Liver (tissue), 9 donors: Measurements from ENCODE around the gene FGD5. TPM values are rescaled to one million over a fixed set of nuclear protein-coding genes. Genes with fewer than 3 reads are reported as not detected.

Source experiments
- DNase-seq: peaks from one replicate; pipeline ENCODE4 v3.0.0-alpha.2; 2017; ENCODE audit warnings: low spot score
- H3K27ac ChIP-seq, 2 donors: one replicate each; pipeline ENCODE4 v1.7.0; 2013; ENCODE audit warnings: inconsistent platforms in 2 of 2, low read length in 2 of 2, control low read depth in 1 of 2, low read depth in 1 of 2, mild to moderate bottlenecking in 1 of 2
- H3K27me3 ChIP-seq, 4 donors: one replicate each; pipeline versions ENCODE4 v1.6.1 to v1.7.0; 2013; ENCODE audit warnings: low read length in 3 of 4, inconsistent platforms in 1 of 4, mild to moderate bottlenecking in 1 of 4, moderate library complexity in 1 of 4; ENCODE audit not compliant: control insufficient read depth in 4 of 4, insufficient read depth in 4 of 4
- H3K36me3 ChIP-seq, 4 donors: one replicate each; pipeline versions ENCODE4 v1.6.1 to v1.7.0; 2013; ENCODE audit warnings: low read length in 3 of 4, mild to moderate bottlenecking in 3 of 4, low read depth in 1 of 4, moderate library complexity in 1 of 4; ENCODE audit not compliant: control insufficient read depth in 4 of 4, insufficient read depth in 3 of 4
- H3K4me1 ChIP-seq, 4 donors: one replicate each; pipeline versions ENCODE4 v1.6.1 to v1.7.0; 2013; ENCODE audit warnings: low read length in 3 of 4, mild to moderate bottlenecking in 3 of 4, moderate library complexity in 1 of 4; ENCODE audit not compliant: control insufficient read depth in 4 of 4, insufficient read depth in 4 of 4
- H3K4me3 ChIP-seq, 3 donors: one replicate each; pipeline versions ENCODE4 v1.6.1 to v1.7.0; 2013; ENCODE audit warnings: low read length in 3 of 3, control low read depth in 1 of 3, low read depth in 1 of 3, mild to moderate bottlenecking in 1 of 3
- H3K9ac ChIP-seq, 2 donors: one replicate each; pipeline ENCODE4 v1.7.0; 2013; ENCODE audit warnings: low read length in 2 of 2, mild to moderate bottlenecking in 2 of 2, moderate library complexity in 2 of 2, control low read depth in 1 of 2, low read depth in 1 of 2
- H3K9me3 ChIP-seq, 4 donors: one replicate each; pipeline versions ENCODE4 v1.6.1 to v1.7.0; 2013; ENCODE audit warnings: low read length in 3 of 4; ENCODE audit not compliant: control insufficient read depth in 4 of 4
- CTCF ChIP-seq: fragments of 150-350 bp; IDR thresholded peaks from 2 replicates; pipeline ENCODE4 v1.5.1; 2017; ENCODE audit warnings: improper control_type of control experiment, low read depth, low read length; ENCODE audit not compliant: missing input control
- EGR1 ChIP-seq, 2 donors: IDR thresholded peaks; 2 replicates each; pipeline ENCODE4 v1.6.1; 2016 to 2018; ENCODE audit warnings: antibody characterized with exemption in 2 of 2, low read depth in 2 of 2
- FOXA1 ChIP-seq: IDR thresholded peaks from 2 replicates; pipeline ENCODE4 v1.6.1; 2016; ENCODE audit warnings: antibody characterized with exemption
- FOXA2 ChIP-seq: IDR thresholded peaks from 2 replicates; pipeline ENCODE4 v1.6.1; 2016; ENCODE audit warnings: antibody characterized with exemption
- GABPA ChIP-seq, 2 donors: IDR thresholded peaks in 1 of 2; conservative IDR thresholded peaks in 1 of 2; 2 replicates each; pipeline ENCODE4 v1.6.1; 2016; ENCODE audit warnings: antibody characterized with exemption in 2 of 2, mild to moderate bottlenecking in 1 of 2, moderate library complexity in 1 of 2
- HNF4A ChIP-seq, 2 donors: conservative IDR thresholded peaks; 2 replicates each; pipeline ENCODE4 v1.6.1; 2016; ENCODE audit warnings: antibody characterized with exemption in 2 of 2, mild to moderate bottlenecking in 2 of 2
- HNF4G ChIP-seq: IDR thresholded peaks from 2 replicates; pipeline ENCODE4 v1.6.1; 2016; ENCODE audit warnings: antibody characterized with exemption
- JUND ChIP-seq, 2 donors: IDR thresholded peaks; 2 replicates each; pipeline ENCODE4 v1.6.1; 2016; ENCODE audit warnings: antibody characterized with exemption in 2 of 2
- NR2F2 ChIP-seq: IDR thresholded peaks from 2 replicates; pipeline ENCODE4 v1.6.1; 2016; ENCODE audit warnings: antibody characterized with exemption
- RAD21 ChIP-seq, 2 donors: IDR thresholded peaks; 2 replicates each; pipeline ENCODE4 v1.6.1; 2016; ENCODE audit warnings: antibody characterized with exemption in 2 of 2, mild to moderate bottlenecking in 2 of 2
- RXRA ChIP-seq, 2 donors: IDR thresholded peaks; 2 replicates each; pipeline ENCODE4 v1.6.1; 2017 to 2018; ENCODE audit warnings: antibody characterized with exemption in 2 of 2, mild to moderate bottlenecking in 1 of 2
- SP1 ChIP-seq: IDR thresholded peaks from 2 replicates; pipeline ENCODE4 v1.6.1; 2018; ENCODE audit warnings: antibody characterized with exemption, mild to moderate bottlenecking
- TAF1 ChIP-seq: conservative IDR thresholded peaks from 2 replicates; pipeline ENCODE4 v1.6.1; 2016; ENCODE audit warnings: antibody characterized with exemption, mild to moderate bottlenecking
- YY1 ChIP-seq: IDR thresholded peaks from 2 replicates; pipeline ENCODE4 v1.6.1; 2016; ENCODE audit warnings: antibody characterized with exemption, mild to moderate bottlenecking
- WGBS: extraction: QIAGEN DNeasy Blood & Tissue Kit; methylation state at CpG from one replicate; pipeline ENCODE4 v1.1.7; 2013; 5-methylcytosine and 5-hydroxymethylcytosine counted together
- polyA plus RNA-seq, 2 donors: library from polyadenylated mRNA; stranded (reverse) in 1 of 2; unstranded in 1 of 2; fragments of 200-250 nt in 1 of 2; fragments of >200 nt in 1 of 2; fragmentation: Nextera tagmentation in 1 of 2; extraction: Ambion mirVana in 1 of 2; gene quantifications; one replicate each; pipeline versions ENCODE4 v1.2.1 to v1.2.3, GENCODE V29; 2013 to 2015
- total RNA-seq, 2 donors: library from RNA; depleted of rRNA; stranded (reverse); fragments of >200 nt; gene quantifications; one replicate each; pipeline ENCODE4 v1.2.3, GENCODE V29; 2014
- TF ChIP-seq, protein P1 (sequence below): IDR thresholded peaks from 2 replicates; pipeline ENCODE4 v1.6.1; 2016; ENCODE audit warnings: antibody characterized with exemption
- TF ChIP-seq, protein P2 (sequence below): IDR thresholded peaks from 2 replicates; pipeline ENCODE4 v1.6.1; 2016; ENCODE audit warnings: antibody characterized with exemption
- TF ChIP-seq, protein P3 (sequence below): IDR thresholded peaks from 2 replicates; pipeline ENCODE4 v1.6.1; 2016; ENCODE audit warnings: antibody characterized with exemption
- TF ChIP-seq, protein P4 (sequence below): IDR thresholded peaks from 2 replicates; pipeline ENCODE4 v1.6.1; 2016; ENCODE audit warnings: antibody characterized with exemption, mild to moderate bottlenecking
- donor health status: healthy.
- donor health status: healthy.
- donor health status: healthy.
- donor health status: healthy.
- donor health status: healthy.

Gene FGD5
- total and polyA plus RNA-seq, 4 donors: 2.0 to 6.3 (median 3.1) TPM

DNA sequence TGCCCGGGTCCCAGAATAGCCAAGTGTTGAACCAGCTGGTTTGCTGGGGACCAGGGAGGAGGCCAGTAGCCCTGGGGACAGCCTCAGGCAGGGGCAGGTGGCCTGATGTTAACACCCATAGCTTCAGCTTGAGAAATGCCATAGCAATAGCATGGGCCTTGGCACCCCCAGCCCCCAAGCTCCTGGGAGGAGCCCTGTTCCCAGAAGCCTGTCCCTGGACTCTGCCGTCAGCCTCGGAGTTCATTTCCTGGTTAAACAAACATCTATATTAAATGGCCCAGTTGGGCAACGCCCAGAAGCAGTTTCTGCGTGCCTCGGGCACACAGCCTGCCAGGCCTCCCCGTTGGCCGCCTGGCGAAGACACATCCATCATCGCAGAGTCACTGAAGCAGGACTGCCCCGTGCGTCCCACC lies 58.2 kb downstream of the FGD5 start:
- H3K27ac ChIP-seq: peak overlapping the region; percentile 23 to 47
- H3K9me3 ChIP-seq: no peaks in the 10 kb centered on the region
- no peak overlapping the region for H3K4me3 ChIP-seq
- DNase-seq: no peak
- H3K27me3 ChIP-seq: no peaks in the 10 kb centered on the region
- no peak overlapping the region for H3K9ac ChIP-seq
- TF ChIP-seq FOXA1: peak; percentile 68
- no peak for TF ChIP-seq GABPA (IDR thresholded peaks at IDR 0.05 in 1 of 2, conservative IDR thresholded peaks at IDR 0.05 in 1 of 2)
- TF ChIP-seq EGR1 (IDR thresholded peaks at IDR 0.05; ENCODE audit: low read depth in 2 of 2): no peak
- peak; percentile 88 for TF ChIP-seq SP1
- peak; percentile 64 for TF ChIP-seq YY1
- TF ChIP-seq RAD21 (IDR thresholded peaks at IDR 0.05): peak; percentile 42 to 54
- peak; percentile 85 to 93 for TF ChIP-seq RXRA (IDR thresholded peaks at IDR 0.05)
- no peak for TF ChIP-seq TAF1
- TF ChIP-seq HNF4A (conservative IDR thresholded peaks at IDR 0.05): peak; percentile 85 to 93
- peak; percentile 61 for TF ChIP-seq FOXA2
- TF ChIP-seq, protein P1, sequence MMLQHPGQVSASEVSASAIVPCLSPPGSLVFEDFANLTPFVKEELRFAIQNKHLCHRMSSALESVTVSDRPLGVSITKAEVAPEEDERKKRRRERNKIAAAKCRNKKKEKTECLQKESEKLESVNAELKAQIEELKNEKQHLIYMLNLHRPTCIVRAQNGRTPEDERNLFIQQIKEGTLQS: no peak
- TF ChIP-seq JUND (IDR thresholded peaks at IDR 0.05): peak in 1 of 2 donors; percentile 71
- no peak for TF ChIP-seq CTCF
- TF ChIP-seq HNF4G: peak; percentile 16
- TF ChIP-seq, protein P2, sequence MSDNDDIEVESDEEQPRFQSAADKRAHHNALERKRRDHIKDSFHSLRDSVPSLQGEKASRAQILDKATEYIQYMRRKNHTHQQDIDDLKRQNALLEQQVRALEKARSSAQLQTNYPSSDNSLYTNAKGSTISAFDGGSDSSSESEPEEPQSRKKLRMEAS: peak; percentile 93
- TF ChIP-seq, protein P3, sequence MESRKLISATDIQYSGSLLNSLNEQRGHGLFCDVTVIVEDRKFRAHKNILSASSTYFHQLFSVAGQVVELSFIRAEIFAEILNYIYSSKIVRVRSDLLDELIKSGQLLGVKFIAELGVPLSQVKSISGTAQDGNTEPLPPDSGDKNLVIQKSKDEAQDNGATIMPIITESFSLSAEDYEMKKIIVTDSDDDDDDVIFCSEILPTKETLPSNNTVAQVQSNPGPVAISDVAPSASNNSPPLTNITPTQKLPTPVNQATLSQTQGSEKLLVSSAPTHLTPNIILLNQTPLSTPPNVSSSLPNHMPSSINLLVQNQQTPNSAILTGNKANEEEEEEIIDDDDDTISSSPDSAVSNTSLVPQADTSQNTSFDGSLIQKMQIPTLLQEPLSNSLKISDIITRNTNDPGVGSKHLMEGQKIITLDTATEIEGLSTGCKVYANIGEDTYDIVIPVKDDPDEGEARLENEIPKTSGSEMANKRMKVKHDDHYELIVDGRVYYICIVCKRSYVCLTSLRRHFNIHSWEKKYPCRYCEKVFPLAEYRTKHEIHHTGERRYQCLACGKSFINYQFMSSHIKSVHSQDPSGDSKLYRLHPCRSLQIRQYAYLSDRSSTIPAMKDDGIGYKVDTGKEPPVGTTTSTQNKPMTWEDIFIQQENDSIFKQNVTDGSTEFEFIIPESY: no peak
- TF ChIP-seq NR2F2: no peak
- TF ChIP-seq, protein P4, sequence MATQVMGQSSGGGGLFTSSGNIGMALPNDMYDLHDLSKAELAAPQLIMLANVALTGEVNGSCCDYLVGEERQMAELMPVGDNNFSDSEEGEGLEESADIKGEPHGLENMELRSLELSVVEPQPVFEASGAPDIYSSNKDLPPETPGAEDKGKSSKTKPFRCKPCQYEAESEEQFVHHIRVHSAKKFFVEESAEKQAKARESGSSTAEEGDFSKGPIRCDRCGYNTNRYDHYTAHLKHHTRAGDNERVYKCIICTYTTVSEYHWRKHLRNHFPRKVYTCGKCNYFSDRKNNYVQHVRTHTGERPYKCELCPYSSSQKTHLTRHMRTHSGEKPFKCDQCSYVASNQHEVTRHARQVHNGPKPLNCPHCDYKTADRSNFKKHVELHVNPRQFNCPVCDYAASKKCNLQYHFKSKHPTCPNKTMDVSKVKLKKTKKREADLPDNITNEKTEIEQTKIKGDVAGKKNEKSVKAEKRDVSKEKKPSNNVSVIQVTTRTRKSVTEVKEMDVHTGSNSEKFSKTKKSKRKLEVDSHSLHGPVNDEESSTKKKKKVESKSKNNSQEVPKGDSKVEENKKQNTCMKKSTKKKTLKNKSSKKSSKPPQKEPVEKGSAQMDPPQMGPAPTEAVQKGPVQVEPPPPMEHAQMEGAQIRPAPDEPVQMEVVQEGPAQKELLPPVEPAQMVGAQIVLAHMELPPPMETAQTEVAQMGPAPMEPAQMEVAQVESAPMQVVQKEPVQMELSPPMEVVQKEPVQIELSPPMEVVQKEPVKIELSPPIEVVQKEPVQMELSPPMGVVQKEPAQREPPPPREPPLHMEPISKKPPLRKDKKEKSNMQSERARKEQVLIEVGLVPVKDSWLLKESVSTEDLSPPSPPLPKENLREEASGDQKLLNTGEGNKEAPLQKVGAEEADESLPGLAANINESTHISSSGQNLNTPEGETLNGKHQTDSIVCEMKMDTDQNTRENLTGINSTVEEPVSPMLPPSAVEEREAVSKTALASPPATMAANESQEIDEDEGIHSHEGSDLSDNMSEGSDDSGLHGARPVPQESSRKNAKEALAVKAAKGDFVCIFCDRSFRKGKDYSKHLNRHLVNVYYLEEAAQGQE: peak; percentile 27
- H3K36me3 ChIP-seq: no peaks in the 10 kb centered on the region
- 23% methylated on average over 12 of the region's 12 CpGs for WGBS
- peaks cover 8 to 16% (median 10%) of the 10 kb centered on the region in 4 donors for H3K4me1 ChIP-seq
